HS-5 (cell line): ENCODE data around the gene ARHGAP1.

ENCODE experiments used
- DNase-seq: peaks from one replicate; pipeline ENCODE4 v3.0.0-alpha.2; 2012; ENCODE audit warnings: low read depth

The ARHGAP1 gene

DNA sequence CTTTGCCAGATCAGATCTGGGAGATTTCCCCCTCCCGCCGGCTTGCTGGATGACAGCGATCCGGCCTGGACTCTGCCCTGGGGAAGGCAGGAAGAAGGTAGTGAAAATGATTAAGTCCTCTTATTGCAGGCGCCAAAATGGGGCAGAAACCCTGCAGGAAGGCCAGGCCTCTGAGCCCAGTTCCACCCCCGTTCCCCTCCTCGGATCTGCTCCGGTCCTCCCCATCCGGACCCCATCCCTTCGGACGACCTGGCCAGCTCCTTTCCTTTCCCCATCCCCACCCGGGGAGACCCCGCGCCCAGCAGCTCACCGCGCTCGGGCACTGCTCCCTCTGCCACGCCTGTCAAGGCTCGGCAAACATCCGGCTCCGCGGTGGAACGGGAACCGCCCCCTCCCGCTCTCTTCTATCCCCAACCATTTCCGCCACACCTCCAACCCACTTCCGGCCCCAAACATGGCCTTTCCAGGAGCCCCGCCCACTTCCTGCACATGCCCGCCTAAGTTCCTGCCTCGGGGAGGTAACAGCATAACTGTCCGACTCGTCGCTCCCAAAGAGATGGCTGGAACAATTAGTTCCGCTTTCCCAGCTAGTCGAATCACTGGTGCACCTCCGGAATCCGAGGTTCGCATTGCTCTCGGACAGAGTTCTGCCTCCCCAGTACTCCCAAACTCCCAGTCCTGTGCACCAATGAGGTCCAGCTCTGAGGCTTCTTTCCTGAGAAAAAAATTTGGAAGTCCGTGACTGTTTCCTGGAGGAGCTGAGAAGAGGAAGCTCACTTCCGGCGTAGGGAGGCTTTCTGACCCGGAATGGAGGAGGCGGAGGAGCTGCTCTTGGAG, at the start of gene ARHGAP1, which contains the start of gene ZNF408:
ARHGAP1 (minus strand) TSS at position 379 of the 837 bp plus-strand sequence. CDS start 4,512 bp downstream, outside the sequence.
ZNF408 (plus strand) TSS at position 791 of the 837 bp plus-strand sequence; CDS start at position 808, 17 bp downstream.
- peak; percentile 97 for DNase-seq

DNA sequence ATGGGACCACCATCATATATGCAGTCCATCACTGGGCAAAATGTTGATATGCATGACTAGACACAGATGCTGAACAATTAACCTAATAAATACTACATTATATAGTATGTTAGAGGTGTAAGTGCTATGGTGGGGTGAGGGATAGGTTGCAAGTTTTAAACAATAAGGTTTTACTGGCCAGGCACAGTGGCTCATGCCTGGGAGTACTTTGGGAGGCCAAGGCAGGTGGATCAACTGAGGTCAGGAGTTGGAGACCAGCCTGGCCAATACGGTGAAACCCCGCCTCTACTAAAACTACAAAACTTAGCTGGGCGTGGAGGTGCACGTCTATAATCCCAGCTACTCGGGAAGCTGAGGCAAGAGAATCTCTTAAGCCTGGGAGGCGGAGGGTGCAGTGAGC, 46.7 kb upstream of the ARHGAP1 start:
- DNase-seq: no peak

DNA sequence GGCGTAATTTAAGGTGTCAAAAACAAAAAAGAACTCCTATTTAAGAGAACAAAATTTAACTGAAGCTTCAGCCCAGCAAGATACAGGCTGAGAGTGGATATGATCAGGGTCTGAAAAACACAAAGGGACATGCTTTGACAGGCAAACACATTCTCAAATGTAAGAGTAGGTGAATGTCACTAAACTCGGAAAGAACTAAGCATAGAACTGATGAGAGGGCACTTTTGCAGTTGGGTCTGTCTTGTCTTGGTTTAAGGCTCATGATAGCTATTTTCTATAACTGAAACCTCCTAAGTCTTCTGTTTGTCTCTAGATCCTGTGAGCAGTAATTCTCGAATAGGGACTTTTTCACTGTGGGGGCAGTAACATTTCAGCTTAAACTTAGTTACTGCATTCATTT, 45.6 kb upstream of the ARHGAP1 start:
- no peak for DNase-seq

DNA sequence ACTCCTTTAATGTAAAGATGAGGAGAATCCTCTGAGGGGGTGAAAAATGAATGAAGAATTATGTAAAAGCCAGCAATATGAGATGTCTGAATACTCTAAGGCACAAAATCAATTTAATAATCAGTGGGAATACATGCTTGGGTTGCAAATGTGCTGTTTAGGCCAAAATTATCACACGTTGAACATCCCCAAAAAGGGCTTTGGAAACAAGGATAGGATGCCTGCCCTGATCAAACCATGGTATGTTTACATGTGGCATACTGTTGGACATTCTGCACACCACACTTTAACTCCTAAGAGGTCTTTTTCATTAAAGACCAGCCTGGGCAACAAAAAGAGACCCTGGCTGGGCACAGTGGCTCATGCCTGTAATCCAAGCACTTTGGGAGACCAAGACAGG, 44.9 kb upstream of the ARHGAP1 start:
- DNase-seq: no peak

DNA sequence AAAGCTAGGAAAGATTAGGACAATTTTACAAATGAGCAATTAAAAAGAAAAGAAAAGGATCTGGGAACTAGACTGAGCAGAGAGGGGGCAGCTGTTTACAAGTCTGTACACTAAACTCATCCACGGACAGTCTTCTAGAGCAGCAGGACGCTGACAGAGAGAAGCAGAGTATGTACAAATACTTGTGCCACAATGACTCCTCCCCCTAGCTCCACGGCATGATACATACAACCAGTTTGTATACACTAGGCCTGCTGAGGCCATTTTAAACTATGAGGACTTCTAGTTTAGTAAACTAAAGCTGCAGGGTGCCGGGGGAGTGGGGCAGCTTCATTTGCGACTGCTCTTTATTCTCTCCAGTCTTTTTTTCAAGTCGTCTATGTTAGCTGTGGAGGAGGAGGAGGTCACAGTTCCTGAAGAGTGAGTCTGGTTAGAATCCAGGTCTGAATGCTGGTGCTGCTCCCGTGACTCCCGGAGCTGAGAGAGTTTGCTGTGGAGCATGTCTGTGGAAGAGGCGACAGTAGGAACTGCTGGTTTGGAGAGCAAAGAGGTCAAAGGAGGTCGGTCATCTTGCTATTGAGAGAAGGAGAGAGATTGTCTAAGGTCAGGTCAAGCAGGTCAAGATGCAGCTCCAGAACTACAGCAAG, 43.4 kb upstream of the ARHGAP1 start:
- no peak for DNase-seq

DNA sequence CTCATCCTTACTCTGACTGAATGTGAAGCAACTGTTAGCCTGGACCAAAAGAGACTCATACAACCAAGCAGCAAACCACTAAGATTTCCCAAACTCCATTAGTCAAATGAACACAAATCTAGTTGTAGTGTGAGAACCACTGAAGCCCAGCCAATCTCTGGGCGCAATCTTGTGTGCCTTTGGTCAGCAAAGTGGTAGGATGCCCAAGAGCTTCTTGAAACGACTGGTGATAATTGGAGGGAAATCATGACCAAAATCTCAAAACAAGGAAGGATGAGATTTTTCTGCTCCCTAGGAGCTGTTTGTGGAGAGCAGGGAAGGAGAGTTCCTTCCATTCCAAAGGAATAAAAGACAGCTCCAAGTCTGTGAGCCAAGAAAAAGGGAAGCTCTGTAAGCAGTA, 42.6 kb upstream of the ARHGAP1 start:
- DNase-seq: no peak

DNA sequence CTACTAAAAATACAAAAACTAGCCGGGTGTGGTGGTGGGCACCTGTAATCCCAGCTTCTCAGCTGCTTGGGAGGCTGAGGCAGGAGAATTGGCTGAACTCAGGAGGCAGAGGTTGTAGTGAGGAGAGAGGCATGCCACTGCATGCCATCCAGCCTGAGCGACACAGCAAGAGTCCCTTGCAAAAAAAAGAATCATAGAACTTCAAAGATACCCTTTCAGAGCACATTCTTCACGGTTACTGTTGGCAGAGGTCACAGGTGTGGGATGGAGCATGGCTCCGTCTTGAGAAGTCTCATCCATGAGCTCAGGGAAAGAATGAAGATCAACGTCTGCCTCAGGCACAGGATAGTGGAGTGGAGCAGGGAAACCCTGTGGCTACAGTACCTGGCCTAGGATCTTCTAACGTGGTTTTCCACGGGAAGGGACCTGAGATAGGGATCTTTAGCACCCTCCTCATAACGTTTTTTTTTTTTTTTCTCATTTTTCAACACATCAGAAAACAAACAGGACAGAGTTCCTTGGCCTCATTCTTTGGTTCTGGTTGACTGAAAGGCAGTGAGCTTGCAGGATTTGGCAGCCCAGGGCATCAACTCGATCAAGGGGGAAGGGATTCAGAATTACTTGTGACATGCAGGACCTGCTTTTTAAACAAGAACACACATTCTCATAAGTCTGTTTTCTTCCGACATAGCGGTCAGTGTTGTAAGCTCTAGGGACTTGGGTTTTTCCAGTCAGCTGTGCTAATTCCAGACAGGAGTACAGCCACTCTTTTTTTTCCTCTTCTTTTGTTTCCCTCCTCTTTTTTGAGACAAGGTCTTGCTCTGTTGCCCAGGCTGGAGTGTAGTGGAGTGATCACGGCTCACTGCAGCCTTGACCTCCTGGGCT, 41.4 kb upstream of the ARHGAP1 start:
- DNase-seq: no peak

DNA sequence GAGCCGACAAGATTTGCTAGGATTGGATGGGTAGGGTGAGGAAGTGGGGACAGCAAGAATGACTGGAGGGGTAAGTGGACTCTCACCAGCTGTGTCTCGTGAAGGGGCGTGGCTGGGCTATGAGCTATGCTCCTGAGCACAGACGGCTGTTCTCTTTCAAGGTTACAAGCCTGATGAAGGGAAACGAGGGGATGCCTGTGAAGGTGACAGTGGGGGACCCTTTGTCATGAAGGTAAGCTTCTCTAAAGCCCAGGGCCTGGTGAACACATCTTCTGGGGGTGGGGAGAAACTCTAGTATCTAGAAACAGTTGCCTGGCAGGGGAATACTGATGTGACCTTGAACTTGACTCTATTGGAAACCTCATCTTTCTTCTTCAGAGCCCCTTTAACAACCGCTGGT, 38.5 kb upstream of the ARHGAP1 start:
- no peak for DNase-seq

DNA sequence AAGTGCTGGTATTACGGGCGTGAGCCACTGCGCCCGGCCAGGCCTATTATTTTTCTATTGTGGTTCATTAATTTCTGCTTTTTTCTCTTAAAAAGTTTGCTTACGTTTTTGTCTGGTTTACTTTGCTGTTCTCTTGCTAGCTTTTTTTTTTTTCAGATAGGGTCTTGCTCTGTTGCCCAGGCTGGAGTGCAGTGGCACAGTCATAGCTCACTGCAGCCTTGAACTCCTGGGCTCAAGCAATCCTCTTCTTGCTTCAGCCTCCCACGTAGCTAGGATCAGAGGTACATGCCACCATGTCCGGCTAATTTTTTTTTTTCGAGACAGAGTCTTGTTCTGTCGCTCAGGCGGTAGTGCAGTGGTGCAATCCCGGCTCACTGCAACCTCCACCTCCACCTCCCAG, 37.3 kb upstream of the ARHGAP1 start:
- no peak for DNase-seq

DNA sequence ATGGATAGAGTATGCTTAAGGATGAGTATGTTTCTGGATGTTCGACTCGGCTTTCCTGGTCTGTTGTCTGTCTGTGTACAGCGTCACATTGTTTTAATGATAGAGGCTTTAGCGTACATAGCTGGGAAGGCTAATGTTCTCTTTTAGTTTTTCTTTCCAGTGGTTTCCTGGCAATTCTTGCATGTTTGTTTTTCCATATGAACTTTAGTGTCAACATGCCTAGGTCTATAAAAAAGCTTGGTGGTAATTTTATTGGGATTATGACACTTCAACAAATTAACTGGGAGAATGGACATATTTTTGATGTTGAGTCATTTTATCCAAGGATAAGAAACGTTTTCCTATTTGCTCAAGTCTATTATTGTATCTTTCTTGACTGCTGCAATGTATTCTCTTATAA, 36.2 kb upstream of the ARHGAP1 start:
- no peak for DNase-seq

DNA sequence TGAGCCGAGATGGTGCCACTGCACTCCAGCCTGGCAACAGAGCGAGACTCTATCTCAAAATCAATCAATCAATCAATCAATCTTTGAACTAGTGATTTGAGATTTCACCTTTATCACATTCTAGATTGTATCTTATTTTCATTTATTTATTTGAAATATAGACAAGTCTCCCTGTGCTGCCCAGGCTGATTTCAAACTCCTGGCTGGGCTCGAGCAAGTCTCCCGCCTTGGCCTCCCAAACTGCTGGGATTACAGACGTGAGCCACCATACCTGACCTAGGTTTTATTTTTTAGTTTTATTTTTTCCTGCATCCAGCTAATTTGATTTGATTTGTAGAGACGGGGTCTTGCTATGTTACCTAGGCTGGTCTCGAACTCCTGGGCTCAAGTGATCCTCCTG, 35.7 kb upstream of the ARHGAP1 start:
- DNase-seq: no peak

DNA sequence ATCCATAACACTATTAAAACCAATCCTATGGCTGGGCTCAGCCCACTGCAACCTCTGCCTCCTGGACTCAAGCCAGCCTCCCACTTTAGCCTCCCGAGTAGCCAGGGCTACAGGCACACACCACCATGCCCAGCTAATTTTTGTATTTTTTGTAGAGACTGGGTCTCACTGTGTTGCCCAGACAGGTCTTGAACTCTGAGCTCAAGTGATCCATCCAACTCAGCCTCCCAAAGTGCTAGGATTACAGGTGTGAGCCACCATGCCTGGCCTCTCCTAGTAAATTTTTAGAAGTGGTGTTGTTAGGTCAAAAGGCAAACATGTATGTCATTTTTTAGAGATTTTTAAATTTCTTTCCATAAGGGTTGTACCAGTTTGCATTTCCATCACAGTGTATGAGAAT, 32.8 kb upstream of the ARHGAP1 start:
- no peak for DNase-seq

DNA sequence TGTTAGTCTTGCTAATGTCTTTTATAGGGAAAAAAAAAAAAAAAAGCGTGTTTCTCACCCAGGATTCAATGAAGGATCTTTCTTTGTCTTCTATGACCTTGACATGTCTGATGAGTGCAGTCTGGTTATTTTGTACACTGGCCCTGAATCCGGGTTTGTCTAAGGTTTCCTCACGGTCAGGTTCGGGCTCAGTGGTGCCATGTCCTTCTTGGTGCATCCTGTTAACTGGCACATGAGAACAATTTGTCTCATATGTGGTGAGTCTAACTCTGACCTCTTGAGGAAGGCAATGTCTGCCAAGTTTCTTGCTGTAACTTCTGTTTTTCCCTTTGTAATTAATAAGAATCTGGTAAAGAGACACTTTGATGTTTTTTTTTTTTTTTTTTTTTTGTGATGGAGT, 31.1 kb upstream of the ARHGAP1 start:
- no peak for DNase-seq

DNA sequence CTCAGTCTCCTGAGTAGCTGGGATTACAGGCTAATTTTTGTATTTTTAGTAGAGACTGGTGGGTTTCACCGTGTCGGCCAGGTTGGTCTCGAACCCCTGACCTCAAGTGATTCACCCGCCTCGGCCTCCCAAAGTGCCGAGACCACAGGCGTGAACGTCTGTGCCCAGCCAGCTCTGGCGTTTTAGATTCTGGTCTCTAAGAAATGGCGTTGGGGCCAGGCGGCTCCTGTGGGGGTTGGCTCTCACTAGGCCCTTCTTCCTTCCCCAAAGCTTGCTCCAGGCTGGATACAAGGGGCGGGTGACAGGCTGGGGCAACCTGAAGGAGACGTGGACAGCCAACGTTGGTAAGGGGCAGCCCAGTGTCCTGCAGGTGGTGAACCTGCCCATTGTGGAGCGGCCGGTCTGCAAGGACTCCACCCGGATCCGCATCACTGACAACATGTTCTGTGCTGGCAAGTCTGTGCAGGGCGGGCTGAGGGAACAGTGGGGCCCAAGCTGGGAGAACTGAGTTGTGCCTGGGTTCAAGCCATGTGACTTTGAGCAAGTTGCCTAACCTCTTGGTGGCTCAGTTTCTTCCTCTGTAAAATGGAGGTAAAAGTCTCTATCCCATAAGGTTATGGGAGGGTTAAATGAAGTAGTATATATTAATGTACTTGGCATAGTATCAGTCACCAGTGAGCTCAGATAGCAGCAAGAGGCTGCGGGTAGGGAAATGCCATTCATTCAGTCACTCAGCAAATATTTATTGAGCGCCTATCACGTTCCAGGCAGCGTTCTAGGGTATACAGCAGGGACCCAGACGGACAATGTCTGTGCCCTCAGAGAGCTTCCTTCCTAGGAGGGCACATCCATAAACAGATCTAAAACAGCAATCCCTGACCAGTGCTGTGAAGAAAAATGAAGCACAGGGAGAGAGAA, 28.9 kb upstream of the ARHGAP1 start:
- no peak for DNase-seq

DNA sequence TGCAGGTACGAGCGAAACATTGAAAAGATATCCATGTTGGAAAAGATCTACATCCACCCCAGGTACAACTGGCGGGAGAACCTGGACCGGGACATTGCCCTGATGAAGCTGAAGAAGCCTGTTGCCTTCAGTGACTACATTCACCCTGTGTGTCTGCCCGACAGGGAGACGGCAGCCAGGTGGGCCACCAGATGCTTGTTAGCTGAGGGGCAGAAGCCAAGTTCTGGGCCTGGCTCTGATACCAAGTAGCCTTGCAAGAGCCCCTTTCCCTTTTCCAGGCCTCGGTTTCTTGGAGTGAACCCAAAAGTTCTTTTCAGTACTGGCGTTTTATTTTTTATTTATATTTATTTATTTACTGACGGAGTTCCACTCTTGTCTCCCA, 28.2 kb upstream of the ARHGAP1 start:
- DNase-seq: no peak

DNA sequence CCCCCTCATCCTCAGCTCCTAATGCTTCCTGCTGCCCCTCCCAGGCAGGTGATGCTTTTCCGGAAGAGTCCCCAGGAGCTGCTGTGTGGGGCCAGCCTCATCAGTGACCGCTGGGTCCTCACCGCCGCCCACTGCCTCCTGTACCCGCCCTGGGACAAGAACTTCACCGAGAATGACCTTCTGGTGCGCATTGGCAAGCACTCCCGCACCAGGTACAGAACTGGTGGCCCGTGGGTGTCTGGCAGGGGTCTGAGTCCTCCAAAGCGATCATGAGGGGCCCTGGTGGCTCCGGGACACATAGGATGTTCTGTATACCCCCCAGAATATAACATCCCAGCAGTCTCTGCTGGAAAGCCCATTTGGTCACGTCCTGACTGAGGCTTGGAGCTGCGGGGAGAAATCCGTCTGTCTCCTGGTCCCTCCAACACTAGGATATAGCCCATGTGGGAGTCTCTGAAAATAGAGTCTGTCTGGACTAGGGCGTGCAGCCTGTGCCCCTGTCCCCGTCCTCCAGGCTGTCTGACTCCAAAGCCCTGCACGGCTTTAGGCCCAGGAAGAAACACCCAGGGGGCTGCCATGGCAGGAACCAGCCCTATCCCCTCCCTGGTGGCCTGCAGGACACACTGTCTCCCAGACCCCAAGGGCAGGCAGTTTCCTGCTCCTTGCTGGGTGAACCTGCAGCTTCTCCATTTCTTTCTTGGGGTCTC, 27.7 kb upstream of the ARHGAP1 start:
- DNase-seq: no peak

DNA sequence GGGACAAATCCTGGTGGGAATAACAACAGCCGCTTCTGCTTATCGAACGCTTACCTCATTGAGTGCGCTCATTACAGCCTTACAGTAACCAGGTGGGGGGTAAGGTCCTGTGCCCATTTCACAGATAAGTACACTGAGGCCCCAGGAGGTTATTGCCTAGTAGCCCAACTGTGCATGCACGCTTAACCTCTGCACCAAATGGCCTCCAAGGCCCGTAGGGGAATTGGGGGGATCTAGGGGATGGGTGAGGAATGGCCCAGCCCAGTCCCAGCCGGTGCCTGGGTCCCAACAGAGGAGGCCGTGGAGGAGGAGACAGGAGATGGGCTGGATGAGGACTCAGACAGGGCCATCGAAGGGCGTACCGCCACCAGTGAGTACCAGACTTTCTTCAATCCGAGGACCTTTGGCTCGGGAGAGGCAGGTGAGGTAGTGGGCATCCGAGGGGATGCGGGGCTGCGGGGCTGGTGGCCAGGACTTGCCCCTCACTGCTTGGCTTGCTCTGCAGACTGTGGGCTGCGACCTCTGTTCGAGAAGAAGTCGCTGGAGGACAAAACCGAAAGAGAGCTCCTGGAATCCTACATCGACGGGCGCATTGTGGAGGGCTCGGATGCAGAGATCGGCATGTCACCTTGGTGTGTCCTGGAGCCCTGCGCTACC, 25.9 kb upstream of the ARHGAP1 start:
- no peak for DNase-seq

DNA sequence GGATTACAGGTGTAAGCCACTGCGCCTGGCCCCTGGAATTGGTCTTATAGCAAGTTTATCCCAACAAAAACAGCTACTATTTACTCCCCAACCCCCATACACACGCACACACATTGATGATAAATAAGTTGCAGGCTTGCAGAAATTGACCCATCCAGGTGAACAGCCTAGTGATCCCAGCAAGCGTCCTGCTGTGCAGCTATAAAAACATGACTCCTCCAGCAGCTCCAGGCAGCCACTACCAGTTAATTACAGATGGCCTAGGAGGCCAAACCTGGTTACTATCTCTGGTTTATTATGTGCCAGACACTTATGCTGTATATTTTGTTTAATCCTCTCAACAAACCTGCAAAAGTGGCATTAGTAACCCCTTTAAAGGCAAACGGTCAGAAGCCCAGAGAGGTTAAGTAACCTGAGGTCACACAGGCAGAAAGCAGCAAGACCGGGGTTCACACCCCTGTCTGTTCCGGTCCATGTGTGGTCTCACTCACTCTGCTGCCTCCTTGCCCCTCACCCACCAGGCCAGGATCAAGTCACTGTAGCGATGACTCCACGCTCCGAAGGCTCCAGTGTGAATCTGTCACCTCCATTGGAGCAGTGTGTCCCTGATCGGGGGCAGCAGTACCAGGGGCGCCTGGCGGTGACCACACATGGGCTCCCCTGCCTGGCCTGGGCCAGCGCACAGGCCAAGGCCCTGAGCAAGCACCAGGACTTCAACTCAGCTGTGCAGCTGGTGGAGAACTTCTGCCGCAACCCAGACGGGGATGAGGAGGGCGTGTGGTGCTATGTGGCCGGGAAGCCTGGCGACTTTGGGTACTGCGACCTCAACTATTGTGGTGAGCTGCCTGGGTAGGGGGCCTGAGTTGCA, 25.2 kb upstream of the ARHGAP1 start:
- no peak for DNase-seq

DNA sequence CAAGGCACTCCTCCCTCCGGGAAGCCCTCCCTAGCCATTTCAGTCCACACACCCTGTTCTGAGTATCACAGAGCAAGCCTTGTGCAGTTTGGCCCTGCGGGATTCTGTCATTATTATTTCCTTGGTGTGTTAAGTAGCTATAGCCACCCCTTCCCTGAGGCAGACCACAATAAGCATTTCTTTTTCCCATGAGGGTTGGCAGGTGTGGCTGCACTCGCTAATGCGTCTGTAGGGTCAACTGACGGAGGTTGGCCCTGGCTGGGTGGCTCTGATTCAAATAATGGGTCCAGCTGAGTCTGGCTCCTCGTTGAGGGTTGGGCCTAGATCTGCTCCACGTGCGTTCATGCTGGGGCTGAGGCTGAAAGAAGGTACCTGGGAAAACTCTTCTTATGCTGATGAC, 23.7 kb upstream of the ARHGAP1 start:
- DNase-seq: no peak

DNA sequence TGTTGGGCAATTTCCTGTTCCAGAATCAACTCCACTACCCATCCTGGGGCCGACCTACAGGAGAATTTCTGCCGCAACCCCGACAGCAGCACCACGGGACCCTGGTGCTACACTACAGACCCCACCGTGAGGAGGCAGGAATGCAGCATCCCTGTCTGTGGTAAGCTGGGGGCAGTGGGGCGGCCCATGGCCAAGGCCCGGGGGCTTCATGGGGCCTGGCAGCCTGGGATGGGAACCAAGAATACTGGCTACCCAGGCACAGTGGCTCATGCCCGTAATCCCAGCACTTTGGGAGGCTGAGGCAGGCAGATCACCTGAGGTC, 22.9 kb upstream of the ARHGAP1 start:
- DNase-seq: no peak
